Measurements from ENCODE around the gene GFOD2.
"Not testable (repeated sequence)": the region's sequence is repeated elsewhere in the genome, so short reads cannot be mapped to it uniquely, and the experiment has no call there.

GFOD2 gene

GRCh38 chr16:67719048-67719777 is at the start of gene GFOD2:
GFOD2 (minus strand) TSS chr16:67719316; CDS start chr16:67685715, 33,601 bp downstream.
- FAIRE-seq = no peak

- no peak for FAIRE-seq
These were observed 48.8 kb upstream of the GFOD2 start for GRCh38 chr16:67767953-67768352.

GRCh38 chr16:67766291-67766690 is 47.2 kb upstream of the GFOD2 start:
- FAIRE-seq = no peak

- no peak for FAIRE-seq
These were observed 45.1 kb upstream of the GFOD2 start for GRCh38 chr16:67764158-67764667.

- no peak for FAIRE-seq
These were observed 44.0 kb upstream of the GFOD2 start for GRCh38 chr16:67763066-67763465.

GRCh38 chr16:67762385-67762784 is 43.3 kb upstream of the GFOD2 start:
- FAIRE-seq = no peak

- FAIRE-seq = no peak
These were observed 42.8 kb upstream of the GFOD2 start for GRCh38 chr16:67761924-67762323.

- no peak for FAIRE-seq
These were observed 41.8 kb upstream of the GFOD2 start for GRCh38 chr16:67760956-67761230.

GRCh38 chr16:67760206-67760955 is 41.3 kb upstream of the GFOD2 start:
- FAIRE-seq = no peak

- FAIRE-seq = no peak
These were observed 39.9 kb upstream of the GFOD2 start for GRCh38 chr16:67758966-67759365.

GRCh38 chr16:67758006-67758405 is 38.9 kb upstream of the GFOD2 start:
- no peak for FAIRE-seq

- FAIRE-seq = no peak
These were observed 33.5 kb upstream of the GFOD2 start for GRCh38 chr16:67752641-67753040.

- FAIRE-seq = not testable (repeated sequence)
These were observed 32.2 kb upstream of the GFOD2 start for GRCh38 chr16:67751331-67751730.

- no peak for FAIRE-seq
These were observed 31.4 kb upstream of the GFOD2 start for GRCh38 chr16:67750466-67750865.

GRCh38 chr16:67749436-67750078 is 30.4 kb upstream of the GFOD2 start:
- no peak for FAIRE-seq

- FAIRE-seq = no peak
These were observed 29.7 kb upstream of the GFOD2 start for GRCh38 chr16:67748834-67749233.

GRCh38 chr16:67746846-67747245 is 27.7 kb upstream of the GFOD2 start:
- FAIRE-seq = no peak

- no peak for FAIRE-seq
These were observed 22.0 kb upstream of the GFOD2 start for GRCh38 chr16:67741118-67741517.

- FAIRE-seq = no peak
These were observed 21.3 kb upstream of the GFOD2 start for GRCh38 chr16:67740391-67740790.

- FAIRE-seq = no peak
These were observed 17.7 kb upstream of the GFOD2 start for GRCh38 chr16:67736858-67737257.

- no peak for FAIRE-seq
These were observed 15.7 kb upstream of the GFOD2 start for GRCh38 chr16:67734731-67735201.

- no peak for FAIRE-seq
These were observed 14.8 kb upstream of the GFOD2 start for GRCh38 chr16:67733734-67734470.

GRCh38 chr16:67731753-67732095 is 12.6 kb upstream of the GFOD2 start:
- FAIRE-seq = no peak

All from islet of Langerhans (tissue), 1 donor.